ENCODE data around the gene CHN1.

CHN1 gene

DNA sequence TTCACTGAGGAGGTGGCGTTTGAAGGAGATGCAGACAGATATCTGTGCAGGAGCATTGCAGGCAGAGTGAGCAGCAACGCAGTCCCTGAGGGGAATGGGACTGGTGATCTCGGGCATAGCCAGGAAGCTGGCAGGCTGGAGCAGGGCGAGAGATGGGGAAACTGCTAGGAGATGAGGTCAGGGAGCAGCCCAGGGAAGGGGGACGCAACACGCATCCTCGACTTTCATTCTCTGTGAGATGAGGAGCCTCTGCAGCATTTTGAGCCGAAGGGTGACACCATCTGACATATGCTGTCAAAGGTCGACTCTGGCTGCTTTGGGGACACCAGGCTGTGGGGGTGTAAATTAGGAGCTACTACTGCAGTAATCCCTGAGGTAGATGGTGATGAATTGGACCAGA is 236.6 kb downstream of the CHN1 start:
- H3K4me1 ChIP-seq (ENCODE audit: insufficient read depth, low read length) = peaks cover 7% of the 10 kb centered on the region
- H3K27me3 ChIP-seq (ENCODE audit: control insufficient read depth in 1 of 2, insufficient read depth in 2 of 2, low read length in 2 of 2) = no peaks in the 10 kb centered on the region
- H3K36me3 ChIP-seq (ENCODE audit: insufficient read depth, low read length) = no peaks in the 10 kb centered on the region
- no peak overlapping the region for H3K27ac ChIP-seq (ENCODE audit: low read depth, low read length)
- no peak overlapping the region for H3K4me3 ChIP-seq (ENCODE audit: low read depth in 1 of 2, low read length in 2 of 2)
- H3K9me3 ChIP-seq (ENCODE audit: low read length) = no peaks in the 10 kb centered on the region
- H3K9ac ChIP-seq (ENCODE audit: low read length) = no peak overlapping the region

DNA sequence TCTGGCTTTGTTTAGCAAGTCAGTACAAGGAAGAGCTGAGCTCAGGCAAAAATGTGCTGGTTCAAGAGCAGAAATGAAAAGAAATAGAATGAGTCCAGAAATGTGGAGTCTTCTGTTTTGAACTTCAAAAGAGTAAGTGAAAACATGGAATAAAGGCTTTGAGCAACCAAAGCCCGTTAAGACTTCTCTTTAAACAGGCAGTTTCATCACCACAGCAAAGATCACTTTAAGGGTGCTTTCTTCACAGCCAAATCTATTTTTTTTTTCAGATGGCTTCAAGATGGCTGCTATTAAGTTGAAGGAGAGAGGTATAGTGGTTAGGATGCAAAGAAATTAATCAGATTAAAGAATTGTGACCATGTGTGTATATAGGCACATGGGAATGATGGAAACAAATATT is 238.9 kb downstream of the CHN1 start:
- Histone ChIP-seq H3K9ac (ENCODE audit: low read length) (no peak overlapping the region), H3K4me3 (ENCODE audit: low read depth in 1 of 2, low read length in 2 of 2) (no peak overlapping the region), H3K9me3 (ENCODE audit: low read length) (no peaks in the 10 kb centered on the region), H3K36me3 (ENCODE audit: insufficient read depth, low read length) (no peaks in the 10 kb centered on the region), H3K27me3 (ENCODE audit: control insufficient read depth in 1 of 2, insufficient read depth in 2 of 2, low read length in 2 of 2) (no peaks in the 10 kb centered on the region), H3K4me1 (ENCODE audit: insufficient read depth, low read length) (no peaks in the 10 kb centered on the region), H3K27ac (ENCODE audit: low read depth, low read length) (no peak overlapping the region)

DNA sequence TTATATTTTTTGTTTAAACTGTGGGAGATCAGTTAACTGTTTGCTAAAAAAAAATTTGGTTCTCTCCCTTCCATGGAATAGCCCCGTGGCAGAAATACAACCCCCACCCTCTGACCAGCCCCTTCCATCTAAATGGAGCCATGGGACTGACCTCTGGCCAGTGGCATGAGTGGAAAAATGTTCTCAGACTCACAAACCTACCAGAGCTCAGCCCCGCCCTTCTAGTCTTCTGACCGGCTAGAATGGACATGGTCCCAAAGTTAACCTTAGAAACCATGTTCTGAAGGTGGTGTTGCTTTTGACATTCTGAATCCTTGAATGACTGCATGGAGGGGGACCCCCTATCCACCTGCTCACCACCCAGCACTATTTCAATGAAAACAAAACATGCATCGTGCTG is 239.6 kb downstream of the CHN1 start:
- Histone ChIP-seq H3K27ac (ENCODE audit: low read depth, low read length) (no peak overlapping the region), H3K36me3 (ENCODE audit: insufficient read depth, low read length) (no peaks in the 10 kb centered on the region), H3K4me3 (ENCODE audit: low read depth in 1 of 2, low read length in 2 of 2) (no peak overlapping the region), H3K9ac (ENCODE audit: low read length) (no peak overlapping the region), H3K4me1 (ENCODE audit: insufficient read depth, low read length) (no peaks in the 10 kb centered on the region), H3K27me3 (ENCODE audit: control insufficient read depth in 1 of 2, insufficient read depth in 2 of 2, low read length in 2 of 2) (no peaks in the 10 kb centered on the region), H3K9me3 (ENCODE audit: low read length) (no peaks in the 10 kb centered on the region)

DNA sequence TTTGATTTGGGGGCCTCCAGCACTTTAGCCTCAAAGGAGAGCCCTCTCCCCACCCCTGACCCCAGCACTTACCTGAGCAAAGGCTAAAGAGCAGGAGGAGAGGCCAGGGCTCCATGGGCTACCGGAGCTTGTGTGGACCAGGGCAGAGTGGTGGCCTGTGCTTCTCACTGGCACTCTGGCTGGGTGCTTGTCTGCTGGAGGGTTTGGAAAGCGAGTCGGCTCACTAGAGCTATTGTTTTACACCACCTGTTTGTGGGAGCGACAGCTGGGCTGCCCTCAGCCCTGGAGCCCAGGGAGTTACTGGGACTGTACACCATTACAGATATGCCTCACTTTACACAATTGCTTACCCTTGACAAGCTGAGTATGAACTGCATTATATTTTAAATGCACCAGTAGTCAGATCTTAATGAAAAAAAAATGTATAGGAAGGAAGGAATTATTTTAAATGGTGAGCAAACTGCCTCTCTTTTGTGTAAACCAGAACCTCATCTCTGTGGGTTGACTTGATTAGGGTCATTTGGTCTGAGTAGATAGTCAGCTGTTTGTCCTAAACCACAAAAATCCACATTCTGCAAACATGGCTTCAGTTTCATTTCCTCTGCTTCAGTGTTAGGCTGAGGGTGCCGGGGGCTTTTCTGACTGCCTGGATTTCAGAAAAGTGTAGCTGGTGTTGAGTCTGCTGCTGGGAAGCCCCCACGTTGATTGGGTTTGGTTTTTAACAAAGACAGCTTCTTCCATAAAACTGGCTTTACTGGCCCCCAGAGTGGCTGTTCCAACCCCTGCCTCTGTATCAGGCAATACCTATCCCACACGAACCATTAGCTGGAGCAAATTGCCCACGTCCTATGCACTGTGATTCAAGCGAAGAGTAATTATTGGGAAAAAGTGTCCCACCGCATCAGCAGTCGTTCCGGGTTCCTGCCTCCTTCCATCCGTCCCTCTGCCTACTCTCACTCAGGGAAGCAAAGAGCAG is 240.6 kb downstream of the CHN1 start, which contains the start of gene CHRNA1:
Gene CHRNA1, minus strand, starts transcription at position 193 of the 976 bp plus-strand sequence. Its CDS starts 78 bp downstream, at position 115.
- Histone ChIP-seq H3K4me1 (ENCODE audit: insufficient read depth, low read length) (no peaks in the 10 kb centered on the region), H3K9ac (ENCODE audit: low read length) (no peak within 1 kb of the TSS), H3K27ac (ENCODE audit: low read depth, low read length) (no peak within 1 kb of the TSS), H3K4me3 (ENCODE audit: low read depth in 1 of 2, low read length in 2 of 2) (no peak within 1 kb of the TSS), H3K9me3 (ENCODE audit: low read length) (no peaks in the 10 kb centered on the region), H3K36me3 (ENCODE audit: insufficient read depth, low read length) (no peaks in the 10 kb centered on the region), H3K27me3 (ENCODE audit: control insufficient read depth in 1 of 2, insufficient read depth in 2 of 2, low read length in 2 of 2) (no peaks in the 10 kb centered on the region)

DNA sequence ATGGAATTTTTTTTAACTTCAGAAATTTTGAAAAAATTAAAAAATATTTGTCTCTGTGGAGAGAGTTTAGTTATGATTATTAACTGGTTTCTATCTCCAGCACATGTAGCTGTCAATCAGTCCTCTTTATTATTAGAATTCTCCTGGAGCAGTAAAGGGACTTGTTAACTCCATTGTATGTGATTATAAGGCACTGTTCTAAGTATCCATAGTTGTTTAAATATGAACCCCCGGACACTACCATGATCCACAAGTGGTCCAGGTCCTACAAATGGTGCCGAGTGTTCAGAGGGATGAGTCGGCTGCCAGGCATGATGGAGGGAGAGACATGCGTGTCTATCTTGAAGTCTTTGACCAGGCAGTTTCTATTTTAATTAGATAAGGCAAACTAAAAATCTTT is 241.4 kb downstream of the CHN1 start:
- Histone ChIP-seq H3K27me3 (ENCODE audit: control insufficient read depth in 1 of 2, insufficient read depth in 2 of 2, low read length in 2 of 2) (no peaks in the 10 kb centered on the region), H3K4me3 (ENCODE audit: low read depth in 1 of 2, low read length in 2 of 2) (no peak overlapping the region), H3K9me3 (ENCODE audit: low read length) (no peaks in the 10 kb centered on the region), H3K27ac (ENCODE audit: low read depth, low read length) (no peak overlapping the region), H3K4me1 (ENCODE audit: insufficient read depth, low read length) (no peaks in the 10 kb centered on the region), H3K36me3 (ENCODE audit: insufficient read depth, low read length) (no peaks in the 10 kb centered on the region), H3K9ac (ENCODE audit: low read length) (no peak overlapping the region)

DNA sequence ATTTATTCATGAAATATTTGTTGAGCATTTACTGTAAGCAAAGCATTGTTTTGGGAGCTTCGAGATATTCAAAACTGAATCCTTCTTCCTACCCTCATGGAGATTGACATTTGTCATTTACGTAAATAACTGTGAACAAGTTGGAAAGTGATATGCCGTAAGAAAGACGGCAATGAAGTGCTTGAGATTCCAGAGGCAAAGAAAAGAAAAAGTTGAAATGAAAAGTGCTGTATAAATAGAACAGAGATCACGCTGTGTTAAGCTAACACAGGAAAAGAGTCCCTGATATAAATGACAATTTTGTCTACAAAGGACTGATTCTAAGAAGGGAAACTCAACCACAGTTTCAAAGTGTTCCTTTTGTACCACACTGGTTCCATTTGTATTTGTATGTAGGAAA is 242.7 kb downstream of the CHN1 start:
- no peak overlapping the region for H3K27ac ChIP-seq (ENCODE audit: low read depth, low read length)
- H3K4me1 ChIP-seq (ENCODE audit: insufficient read depth, low read length) = no peaks in the 10 kb centered on the region
- H3K4me3 ChIP-seq (ENCODE audit: low read depth in 1 of 2, low read length in 2 of 2) = no peak overlapping the region
- H3K27me3 ChIP-seq (ENCODE audit: control insufficient read depth in 1 of 2, insufficient read depth in 2 of 2, low read length in 2 of 2) = no peaks in the 10 kb centered on the region
- H3K9ac ChIP-seq (ENCODE audit: low read length) = no peak overlapping the region
- no peaks in the 10 kb centered on the region for H3K36me3 ChIP-seq (ENCODE audit: insufficient read depth, low read length)
- H3K9me3 ChIP-seq (ENCODE audit: low read length) = no peaks in the 10 kb centered on the region

DNA sequence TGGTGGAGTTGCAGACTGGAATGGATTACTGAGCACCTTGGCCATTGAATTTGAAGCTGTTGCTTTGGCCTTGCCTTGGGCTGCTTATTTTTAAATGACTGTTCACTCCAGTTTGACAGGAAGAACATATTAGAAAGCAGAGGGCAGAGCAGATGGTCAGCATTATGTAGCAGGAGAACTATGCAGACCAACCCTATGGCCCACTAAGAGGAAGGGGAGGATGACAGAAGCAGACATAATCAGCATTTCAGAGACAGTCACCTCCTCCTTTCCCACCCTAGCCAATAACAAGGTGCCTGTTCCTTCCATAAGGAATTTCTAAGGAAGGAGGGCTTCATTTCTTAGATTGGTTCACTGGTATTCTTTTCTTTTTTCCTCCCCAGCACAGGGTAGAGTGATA is 243.3 kb downstream of the CHN1 start:
- H3K9ac ChIP-seq (ENCODE audit: low read length) = no peak overlapping the region
- no peaks in the 10 kb centered on the region for H3K27me3 ChIP-seq (ENCODE audit: control insufficient read depth in 1 of 2, insufficient read depth in 2 of 2, low read length in 2 of 2)
- H3K36me3 ChIP-seq (ENCODE audit: insufficient read depth, low read length) = no peaks in the 10 kb centered on the region
- no peak overlapping the region for H3K4me3 ChIP-seq (ENCODE audit: low read depth in 1 of 2, low read length in 2 of 2)
- no peak overlapping the region for H3K27ac ChIP-seq (ENCODE audit: low read depth, low read length)
- no peaks in the 10 kb centered on the region for H3K4me1 ChIP-seq (ENCODE audit: insufficient read depth, low read length)
- no peaks in the 10 kb centered on the region for H3K9me3 ChIP-seq (ENCODE audit: low read length)

DNA sequence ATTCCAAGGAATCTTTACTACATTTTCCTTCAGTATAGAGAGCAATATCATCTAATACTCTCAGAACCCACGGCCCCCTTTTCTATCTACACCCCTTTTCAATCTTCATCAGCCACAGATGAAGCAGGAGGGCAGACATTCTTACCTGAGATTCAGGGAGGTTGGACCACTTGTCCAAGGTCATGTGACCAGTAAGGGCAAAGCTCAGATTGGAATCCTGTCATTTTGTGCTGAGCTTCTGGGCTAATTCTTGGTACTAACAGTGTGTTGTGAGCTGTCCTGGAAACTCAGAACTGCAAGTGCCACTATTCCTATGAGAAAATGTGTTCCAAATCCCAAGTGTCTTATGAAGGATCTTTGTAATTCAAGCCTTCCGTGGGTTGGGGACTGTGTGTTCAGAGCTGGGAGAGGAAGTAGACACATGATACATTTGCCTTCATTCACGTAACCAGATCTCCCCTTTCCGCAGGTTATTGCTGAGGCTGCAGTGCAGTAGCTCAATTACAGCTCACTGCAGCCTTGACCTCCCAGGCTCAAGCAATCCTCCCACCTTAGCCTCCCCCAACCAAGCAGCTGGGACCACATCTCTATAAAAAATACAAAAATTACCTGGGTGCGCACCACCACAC is 244.2 kb downstream of the CHN1 start:
- no peak overlapping the region for H3K27ac ChIP-seq (ENCODE audit: low read depth, low read length)
- no peak overlapping the region for H3K9ac ChIP-seq (ENCODE audit: low read length)
- no peaks in the 10 kb centered on the region for H3K27me3 ChIP-seq (ENCODE audit: control insufficient read depth in 1 of 2, insufficient read depth in 2 of 2, low read length in 2 of 2)
- H3K9me3 ChIP-seq (ENCODE audit: low read length) = no peaks in the 10 kb centered on the region
- H3K4me3 ChIP-seq (ENCODE audit: low read depth in 1 of 2, low read length in 2 of 2) = no peak overlapping the region
- no peaks in the 10 kb centered on the region for H3K4me1 ChIP-seq (ENCODE audit: insufficient read depth, low read length)
- no peaks in the 10 kb centered on the region for H3K36me3 ChIP-seq (ENCODE audit: insufficient read depth, low read length)

DNA sequence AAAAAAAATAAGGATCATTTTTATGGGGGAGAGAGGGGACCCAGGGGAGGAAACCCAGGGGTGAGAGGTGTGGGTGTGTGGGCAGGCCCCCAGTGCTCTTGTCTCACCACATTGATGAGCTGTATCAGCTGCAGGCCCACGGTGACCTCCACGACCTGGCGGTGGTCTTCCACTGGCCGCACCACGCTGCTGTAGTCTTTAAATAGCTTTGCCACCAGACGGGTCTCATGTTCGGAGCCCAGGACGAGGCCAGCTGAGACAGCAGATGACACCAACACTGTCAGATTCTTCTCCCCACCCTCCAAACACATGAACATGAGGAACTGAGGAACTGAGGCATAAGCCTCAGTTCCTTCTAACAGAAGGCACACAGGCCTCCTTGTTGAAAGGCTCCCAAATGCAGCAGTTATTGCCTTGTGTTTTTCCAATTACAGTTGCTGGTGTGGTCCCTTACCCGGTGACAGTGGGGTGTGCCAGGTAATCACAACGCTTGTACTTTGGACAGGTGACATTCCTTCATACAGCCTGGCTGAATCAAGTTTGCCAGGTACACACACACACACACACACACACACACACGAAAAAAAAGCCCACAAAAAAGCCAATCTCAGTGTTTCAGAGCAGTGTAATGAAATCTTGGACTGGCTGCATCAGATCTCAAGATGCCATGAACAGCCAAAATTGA is 245.7 kb downstream of the CHN1 start:
- no peak overlapping the region for H3K27ac ChIP-seq (ENCODE audit: low read depth, low read length)
- no peaks in the 10 kb centered on the region for H3K36me3 ChIP-seq (ENCODE audit: insufficient read depth, low read length)
- H3K9me3 ChIP-seq (ENCODE audit: low read length) = no peaks in the 10 kb centered on the region
- H3K4me3 ChIP-seq (ENCODE audit: low read depth in 1 of 2, low read length in 2 of 2) = no peak overlapping the region
- H3K27me3 ChIP-seq (ENCODE audit: control insufficient read depth in 1 of 2, insufficient read depth in 2 of 2, low read length in 2 of 2) = no peaks in the 10 kb centered on the region
- H3K4me1 ChIP-seq (ENCODE audit: insufficient read depth, low read length) = no peaks in the 10 kb centered on the region
- H3K9ac ChIP-seq (ENCODE audit: low read length) = no peak overlapping the region

DNA sequence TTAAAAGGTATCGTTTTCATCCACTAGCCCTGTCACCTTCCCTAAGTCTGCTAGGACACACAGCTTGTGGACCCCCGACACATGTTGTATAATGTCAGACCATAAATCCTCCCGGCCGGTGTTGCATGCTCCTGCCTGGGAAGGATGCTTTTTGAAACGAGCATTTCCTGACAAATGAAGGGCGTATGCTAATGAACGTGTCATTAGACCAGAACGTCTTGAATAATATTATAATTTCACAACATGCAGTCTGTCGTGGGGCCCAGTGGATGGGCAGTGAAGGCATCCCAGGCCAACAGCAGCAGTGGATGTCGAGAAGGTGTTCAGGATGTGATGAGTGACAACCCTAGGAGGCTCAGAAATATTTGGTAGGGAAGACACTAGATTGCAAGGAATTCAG is 248.4 kb downstream of the CHN1 start:
- Histone ChIP-seq H3K9me3 (ENCODE audit: low read length) (no peaks in the 10 kb centered on the region), H3K36me3 (ENCODE audit: insufficient read depth, low read length) (no peaks in the 10 kb centered on the region), H3K9ac (ENCODE audit: low read length) (no peak overlapping the region), H3K27ac (ENCODE audit: low read depth, low read length) (no peak overlapping the region), H3K27me3 (ENCODE audit: control insufficient read depth in 1 of 2, insufficient read depth in 2 of 2, low read length in 2 of 2) (no peaks in the 10 kb centered on the region), H3K4me1 (ENCODE audit: insufficient read depth, low read length) (no peaks in the 10 kb centered on the region), H3K4me3 (ENCODE audit: low read depth in 1 of 2, low read length in 2 of 2) (no peak overlapping the region)

DNA sequence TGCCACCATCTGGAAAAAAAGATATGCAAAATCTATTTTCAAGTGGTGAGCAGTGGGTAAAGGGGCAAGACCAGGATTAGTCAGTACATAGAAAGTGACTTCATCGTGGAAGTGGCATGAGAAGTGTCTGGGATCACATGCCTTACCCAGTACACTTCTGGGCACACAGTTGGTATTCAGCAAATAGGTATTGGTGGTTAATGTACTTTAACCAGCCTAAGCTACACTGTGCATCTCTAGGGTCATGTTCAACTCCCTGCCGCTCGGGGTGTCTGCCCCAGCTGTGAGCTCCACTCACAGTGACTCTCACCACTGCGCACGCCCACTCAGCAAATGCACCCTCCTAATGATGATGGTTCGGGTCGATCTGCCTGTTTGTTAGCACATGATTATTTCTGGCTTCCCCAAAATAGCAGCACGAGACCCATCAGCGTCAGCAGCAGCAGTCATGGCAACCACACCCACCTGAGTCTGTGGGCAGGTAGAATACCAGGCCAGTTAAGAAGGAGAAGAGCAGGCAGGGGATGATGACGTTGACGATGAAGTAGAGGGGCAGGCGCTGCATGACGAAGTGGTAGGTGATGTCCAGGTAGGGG is 252.0 kb downstream of the CHN1 start:
- no peaks in the 10 kb centered on the region for H3K36me3 ChIP-seq (ENCODE audit: insufficient read depth, low read length)
- H3K27ac ChIP-seq (ENCODE audit: low read depth, low read length) = no peak overlapping the region
- no peak overlapping the region for H3K9ac ChIP-seq (ENCODE audit: low read length)
- H3K27me3 ChIP-seq (ENCODE audit: control insufficient read depth in 1 of 2, insufficient read depth in 2 of 2, low read length in 2 of 2) = no peaks in the 10 kb centered on the region
- H3K4me1 ChIP-seq (ENCODE audit: insufficient read depth, low read length) = no peaks in the 10 kb centered on the region
- H3K9me3 ChIP-seq (ENCODE audit: low read length) = no peaks in the 10 kb centered on the region
- no peak overlapping the region for H3K4me3 ChIP-seq (ENCODE audit: low read depth in 1 of 2, low read length in 2 of 2)
